GM12878 (cell line): ENCODE data around the gene HECTD4. TPM values are rescaled to one million over a fixed set of nuclear protein-coding genes. Genes with fewer than 3 reads are reported as not detected.

Source experiments
- ATAC-seq: fragments of 200-7000 bp; cut with Tn5 transposase; 3 replicates; pipeline ENCODE4 v1.9.1; 2020; ENCODE audit warnings: mild to moderate bottlenecking, moderate library complexity
- BruUV-seq: library from RNA; stranded (reverse); fragments of 400-500 nt; replicated peaks from 2 replicates; lab custom pipeline; 2021; lab: Mats Ljungman, UMichigan
- CTCF ChIA-PET: fragments of 300-600 bp; sonication (Branson Sonifier 250); formaldehyde crosslinking; extraction: SDS; loops from one replicate; lab custom pipeline; 2021; ENCODE audit warnings: inconsistent platforms; lab: Yijun Ruan, JAX
- POLR2A ChIA-PET: fragments of 350-600 bp; formaldehyde crosslinking; extraction: SDS; loops from one replicate; lab custom pipeline; 2021; ENCODE audit warnings: inconsistent platforms; lab: Charles Lee
- RAD21 ChIA-PET: fragments of 300-600 bp; sonication (Branson Sonifier 250); formaldehyde crosslinking; loops from one replicate; lab custom pipeline; 2023; ENCODE audit warnings: antibody characterized with exemption; ENCODE audit not compliant: unreplicated experiment; lab: Charles Lee
- SMC1A ChIA-PET: fragments of 300-600 bp; sonication (Branson Sonifier 250); formaldehyde crosslinking; loops from one replicate; lab custom pipeline; 2023; ENCODE audit not compliant: unreplicated experiment, uncharacterized antibody; lab: Charles Lee
- DNase-seq: peaks from one replicate; pipeline ENCODE4 v3.0.0-alpha.2; 2011; ENCODE audit warnings: low read depth, low spot score
- FAIRE-seq: peaks from 3 replicates; lab custom pipeline; 2011; peaks lifted over from hg19 to GRCh38; lab: Jason Lieb, UNC
- H2AFZ ChIP-seq: 2 replicates; pipeline ENCODE4 v1.6.0; 2011; ENCODE audit warnings: low read depth, low read length, control low read depth; ENCODE audit not compliant: control insufficient read depth
- H3K27ac ChIP-seq: 2 replicates; pipeline ENCODE4 v1.5.1; 2011; ENCODE audit warnings: control low read depth; ENCODE audit not compliant: control insufficient read depth, insufficient read depth
- H3K27me3 ChIP-seq, 2 experiments: replicated peaks in 1 of 2; 2 replicates each; pipeline versions ENCODE4 v1.6.0 to v1.6.1; 2011; ENCODE audit warnings: low read length in 1 of 2; ENCODE audit not compliant: control insufficient read depth in 2 of 2, insufficient read depth in 2 of 2
- H3K36me3 ChIP-seq, 2 experiments: 2 replicates each; pipeline ENCODE4 v1.5.1; 2011; ENCODE audit warnings: low read length in 1 of 2; ENCODE audit not compliant: control insufficient read depth in 2 of 2, insufficient read depth in 2 of 2
- H3K4me1 ChIP-seq: 2 replicates; pipeline ENCODE4 v1.6.1; 2011; ENCODE audit warnings: mild to moderate bottlenecking, low read length, moderate library complexity, mixed read lengths; ENCODE audit not compliant: control insufficient read depth, insufficient read depth
- H3K4me2 ChIP-seq: 2 replicates; pipeline ENCODE4 v1.6.0; 2011; ENCODE audit warnings: control low read depth; ENCODE audit not compliant: control insufficient read depth, insufficient read depth
- H3K4me3 ChIP-seq: fragments of 200-600 bp; sonication (generic); 2 replicates; pipeline ENCODE4 v1.5.1; 2016
- H3K79me2 ChIP-seq: 2 replicates; pipeline ENCODE4 v1.6.0; 2011; ENCODE audit warnings: low read length; ENCODE audit not compliant: control insufficient read depth, insufficient read depth
- H3K9ac ChIP-seq: 2 replicates; pipeline ENCODE4 v1.8.0; 2011; ENCODE audit warnings: low read length, control low read depth, mixed read lengths; ENCODE audit not compliant: control insufficient read depth, insufficient read depth
- H3K9me3 ChIP-seq: replicated peaks from 3 replicates; pipeline ENCODE4 v1.5.1; 2011; ENCODE audit warnings: mild to moderate bottlenecking, low read length; ENCODE audit not compliant: control insufficient read depth, insufficient read depth
- H4K20me1 ChIP-seq: 2 replicates; pipeline ENCODE4 v1.6.0; 2011; ENCODE audit not compliant: control insufficient read depth, insufficient read depth
- ATF7 ChIP-seq: fragments of 450-650 bp; IDR thresholded peaks from 2 replicates; pipeline ENCODE4 v1.6.1; 2016; ENCODE audit warnings: low read depth, mild to moderate bottlenecking
- E2F4 ChIP-seq: IDR thresholded peaks from 2 replicates; pipeline ENCODE4 v1.6.1; 2012; ENCODE audit warnings: low read depth, low read length, improper control_type of control experiment
- MEF2A ChIP-seq: IDR thresholded peaks from 2 replicates; pipeline ENCODE4 v1.6.1; 2011; ENCODE audit warnings: low read depth, mild to moderate bottlenecking, low read length, moderate library complexity; ENCODE audit not compliant: insufficient read depth
- NR2C2 ChIP-seq: IDR thresholded peaks from 2 replicates; pipeline ENCODE4 v1.6.1; 2011; ENCODE audit warnings: borderline replicate concordance, low read depth; ENCODE audit not compliant: control insufficient read depth, insufficient read length
- NRF1 ChIP-seq: conservative IDR thresholded peaks from 2 replicates; pipeline ENCODE4 v1.6.1; 2011; ENCODE audit warnings: mild to moderate bottlenecking, low read depth, low read length, improper control_type of control experiment
- POLR2AphosphoS2 ChIP-seq: IDR thresholded peaks from 2 replicates; pipeline ENCODE4 v1.6.1; 2011; ENCODE audit warnings: low read depth, mild to moderate bottlenecking, low read length, improper control_type of control experiment, moderate library complexity
- POLR2AphosphoS5 ChIP-seq: IDR thresholded peaks from 2 replicates; pipeline ENCODE4 v1.6.1; 2011; ENCODE audit warnings: mild to moderate bottlenecking, low read length, inconsistent platforms
- RAD51 ChIP-seq: fragments of 450-650 bp; IDR thresholded peaks from 2 replicates; pipeline ENCODE4 v1.6.1; 2016; ENCODE audit warnings: moderate library complexity, mild to moderate bottlenecking, inconsistent platforms
- RB1 ChIP-seq: fragments of 450-650 bp; formaldehyde crosslinking; IDR thresholded peaks from 2 replicates; pipeline ENCODE4 v1.6.1; 2017; ENCODE audit warnings: mild to moderate bottlenecking, borderline replicate concordance
- RBBP5 ChIP-seq: fragments of 200-600 bp; sonication (generic); conservative IDR thresholded peaks from 2 replicates; pipeline ENCODE4 v1.6.1; 2016
- RELA ChIP-seq: fragments of 450-650 bp; IDR thresholded peaks from 2 replicates; pipeline ENCODE4 v1.8.0; 2014; ENCODE audit warnings: borderline replicate concordance; ENCODE audit not compliant: partially characterized antibody
- RELB ChIP-seq: fragments of 450-650 bp; IDR thresholded peaks from 2 replicates; pipeline ENCODE4 v1.6.1; 2017; ENCODE audit warnings: low read depth, mild to moderate bottlenecking, moderate library complexity
- SMAD5 ChIP-seq: IDR thresholded peaks from 2 replicates; pipeline ENCODE4 v1.6.1; 2016; ENCODE audit warnings: antibody characterized with exemption, low read depth
- SUPT20H ChIP-seq: IDR thresholded peaks from 2 replicates; pipeline ENCODE4 v1.6.1; 2011; ENCODE audit warnings: low read depth, mild to moderate bottlenecking, low read length, moderate library complexity, borderline replicate concordance; ENCODE audit not compliant: control insufficient read depth
- SUZ12 ChIP-seq: fragments of 200-600 bp; sonication (generic); IDR thresholded peaks from one replicate; pipeline ENCODE4 v1.6.1; 2018; ENCODE audit warnings: antibody characterized with exemption, mild to moderate bottlenecking; ENCODE audit not compliant: unreplicated experiment
- ZBED1 ChIP-seq: IDR thresholded peaks from 2 replicates; pipeline ENCODE4 v1.6.1; 2016; ENCODE audit warnings: borderline replicate concordance
- ZBTB33 ChIP-seq: fragments of 450-650 bp; IDR thresholded peaks from 2 replicates; pipeline ENCODE4 v1.6.1; 2017; ENCODE audit warnings: mild to moderate bottlenecking
- ZNF384 ChIP-seq: IDR thresholded peaks from 2 replicates; pipeline ENCODE4 v1.6.1; 2012; ENCODE audit warnings: low read depth, mild to moderate bottlenecking, low read length, improper control_type of control experiment, borderline replicate concordance
- ZNF622 ChIP-seq: fragments of 450-650 bp; IDR thresholded peaks from 2 replicates; pipeline ENCODE4 v1.6.1; 2017; ENCODE audit warnings: mild to moderate bottlenecking, inconsistent platforms
- WGBS: methylation state at CpG from one replicate; pipeline ENCODE4 v1.1.6; 2016; ENCODE audit warnings: low lambda C conversion rate; ENCODE audit not compliant: insufficient replicate concordance, insufficient coverage; ENCODE audit errors: missing lambda C conversion rate; 5-methylcytosine and 5-hydroxymethylcytosine counted together
- in situ Hi-C: fragments of 300-500 bp; cut with MboI; formaldehyde crosslinking; loops from 9 replicates; pipeline ENCODE4 v1.14.3; 2018; ENCODE audit warnings: mixed read lengths
- intact Hi-C: fragments of 100-400 bp; cut with micrococcal nuclease; formaldehyde crosslinking; loops from one replicate; pipeline ENCODE4 v1.14.2; 2022; ENCODE audit not compliant: unreplicated experiment
- polyA plus RNA-seq, 11 experiments: library from polyadenylated mRNA; depleted of rRNA in 4 of 11; unstranded in 6 of 11; stranded (reverse) in 5 of 11; fragments of >200 nt; fragmentation: Nextera tagmentation in 4 of 11; fragmentation: Illumina TruSeq in 1 of 11; extraction: Ambion mirVana in 4 of 11; extraction: Trizol in 1 of 11; gene quantifications; 1 replicate in 1 of 11; 2 replicates in 10 of 11; pipeline versions ENCODE4 v1.2.1 to v1.2.3, GENCODE V29; 2011 to 2016; ENCODE audit warnings: inconsistent platforms in 2 of 11, missing spikeins in 2 of 11, low read depth in 1 of 11
- total RNA-seq, 4 experiments: library from RNA; depleted of rRNA in 3 of 4; stranded (reverse); fragments of >200 nt in 3 of 4; fragmentation: Illumina TruSeq in 1 of 4; extraction: Trizol in 1 of 4; gene quantifications; 2 replicates each; pipeline versions ENCODE4 v1.2.1 to v1.2.3, GENCODE V29; 2013 to 2021
- TF ChIP-seq, protein P1 (sequence below): IDR thresholded peaks from 2 replicates; pipeline ENCODE4 v1.6.1; 2011; ENCODE audit warnings: mild to moderate bottlenecking, low read depth, low read length, moderate library complexity; ENCODE audit not compliant: insufficient replicate concordance

Gene HECTD4
- total and polyA plus RNA-seq, 10 of the 15 experiments (the other 5 are each of a cell fraction or from before 2014, with no cell fraction given): 5.8 to 43.9 (median 17.9) TPM

GRCh38 chr12:112153893-112154219 lies 228.4 kb downstream of the HECTD4 start:
- Histone ChIP-seq H3K79me2 (no peaks in the 10 kb centered on the region), H3K4me1 (peaks cover 3% of the 10 kb centered on the region; the same call in 1 of the 2 replicates), H3K27me3 (no peaks in the 10 kb centered on the region), H3K4me2 (no peak overlapping the region), H3K4me3 (no peak overlapping the region), H2AFZ (no peak overlapping the region), H3K36me3 (peaks cover 7 to 32% of the 10 kb centered on the region in 2 experiments), H3K9ac (no peak overlapping the region), H3K9me3 (peaks cover 3% of the 10 kb centered on the region), H4K20me1 (no peaks in the 10 kb centered on the region), H3K27ac (no peak overlapping the region)
- ATAC-seq: no peak
- SMC1A ChIA-PET: interaction anchor here (0.9 to 1.5 kb wide), 2 partner anchors 14 to 209 kb away, joined by 3 to 4 read pairs; no protein-coding TSS in a partner anchor
- no TSS peak for BruUV-seq
- DNase-seq: no peak
- WGBS: 97% methylated on average over 8 of the region's 8 CpGs
- CTCF ChIA-PET: no interaction called here
- TF ChIP-seq RBBP5 (no peak), ZNF384 (no peak), POLR2AphosphoS2 (no peak), RB1 (no peak), NRF1 (no peak), MEF2A (no peak), RELB (no peak), ATF7 (no peak), SMAD5 (no peak), ZNF622 (no peak), ZBTB33 (no peak), SUZ12 (no peak), NR2C2 (no peak), POLR2AphosphoS5 (no peak), SUPT20H (no peak), ZBED1 (no peak), E2F4 (no peak), RELA (no peak), RAD51 (no peak)
- TF ChIP-seq, protein P1, sequence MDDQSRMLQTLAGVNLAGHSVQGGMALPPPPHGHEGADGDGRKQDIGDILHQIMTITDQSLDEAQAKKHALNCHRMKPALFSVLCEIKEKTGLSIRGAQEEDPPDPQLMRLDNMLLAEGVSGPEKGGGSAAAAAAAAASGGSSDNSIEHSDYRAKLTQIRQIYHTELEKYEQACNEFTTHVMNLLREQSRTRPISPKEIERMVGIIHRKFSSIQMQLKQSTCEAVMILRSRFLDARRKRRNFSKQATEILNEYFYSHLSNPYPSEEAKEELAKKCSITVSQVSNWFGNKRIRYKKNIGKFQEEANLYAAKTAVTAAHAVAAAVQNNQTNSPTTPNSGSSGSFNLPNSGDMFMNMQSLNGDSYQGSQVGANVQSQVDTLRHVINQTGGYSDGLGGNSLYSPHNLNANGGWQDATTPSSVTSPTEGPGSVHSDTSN: no peak
- intact Hi-C loops (loop anchor here (2.0 kb wide), 1 partner anchor 29 kb away; no protein-coding TSS in a partner anchor), in situ Hi-C loops (no loop called here)
- no peak for FAIRE-seq
- RAD21 ChIA-PET: no interaction called here
- POLR2A ChIA-PET: interaction anchor here (0.9 kb wide), 1 partner anchor 21 kb away, joined by 3 read pairs; no protein-coding TSS in a partner anchor
